Stimulated activated CD4-positive, alpha-beta T cell treated with anti-CD3 and anti-CD28 coated beads, Interleukin-12 subunit alpha, Interleukin-12 subunit beta, amount 100 ng/mL, for 48 hours (primary cell): ENCODE results near the gene LFNG.

Experiments used
- DNase-seq, 3 donors: peaks; one replicate each; pipeline ENCODE4 v3.0.0-alpha.2; 2020; ENCODE audit warnings: low read depth in 2 of 3, low spot score in 1 of 3

LFNG gene

DNA sequence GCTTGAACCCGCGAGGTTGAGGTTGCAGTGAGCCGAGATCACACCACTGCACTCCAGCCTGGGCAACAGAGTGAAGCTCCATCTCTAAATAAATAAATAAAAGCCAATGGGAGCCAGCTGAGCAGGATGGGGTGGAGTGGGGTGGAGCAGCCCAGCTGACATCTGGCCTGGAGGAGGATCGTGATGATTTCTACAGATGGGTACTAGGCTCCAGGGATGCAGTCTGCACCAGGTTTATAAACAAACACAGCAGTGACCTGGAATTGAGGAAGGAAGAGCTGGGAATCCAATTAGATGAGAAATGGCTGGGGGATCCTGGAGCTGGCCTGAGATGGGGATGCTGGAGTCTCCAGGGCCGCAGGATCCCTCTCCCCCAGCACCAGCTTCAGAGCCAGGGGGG, 36.1 kb upstream of the LFNG start:
- no peak for DNase-seq

DNA sequence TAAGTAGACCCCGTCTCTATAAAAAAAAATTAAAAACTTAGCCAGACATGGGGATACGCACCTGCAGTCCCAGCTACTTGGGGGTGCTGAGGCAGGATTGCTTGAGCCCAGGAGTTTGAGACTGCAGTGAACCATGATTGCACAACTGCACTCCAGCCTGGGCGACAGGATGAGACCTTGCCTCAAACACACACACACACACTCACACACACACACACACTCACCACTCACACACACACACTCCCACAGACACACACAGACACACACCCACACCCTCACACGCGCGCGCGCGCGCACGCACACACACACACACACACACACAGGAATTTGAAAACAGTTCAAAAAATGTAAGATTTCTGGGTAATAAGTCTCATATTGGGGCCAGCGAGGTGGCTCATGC, 34.7 kb upstream of the LFNG start:
- DNase-seq: no peak

DNA sequence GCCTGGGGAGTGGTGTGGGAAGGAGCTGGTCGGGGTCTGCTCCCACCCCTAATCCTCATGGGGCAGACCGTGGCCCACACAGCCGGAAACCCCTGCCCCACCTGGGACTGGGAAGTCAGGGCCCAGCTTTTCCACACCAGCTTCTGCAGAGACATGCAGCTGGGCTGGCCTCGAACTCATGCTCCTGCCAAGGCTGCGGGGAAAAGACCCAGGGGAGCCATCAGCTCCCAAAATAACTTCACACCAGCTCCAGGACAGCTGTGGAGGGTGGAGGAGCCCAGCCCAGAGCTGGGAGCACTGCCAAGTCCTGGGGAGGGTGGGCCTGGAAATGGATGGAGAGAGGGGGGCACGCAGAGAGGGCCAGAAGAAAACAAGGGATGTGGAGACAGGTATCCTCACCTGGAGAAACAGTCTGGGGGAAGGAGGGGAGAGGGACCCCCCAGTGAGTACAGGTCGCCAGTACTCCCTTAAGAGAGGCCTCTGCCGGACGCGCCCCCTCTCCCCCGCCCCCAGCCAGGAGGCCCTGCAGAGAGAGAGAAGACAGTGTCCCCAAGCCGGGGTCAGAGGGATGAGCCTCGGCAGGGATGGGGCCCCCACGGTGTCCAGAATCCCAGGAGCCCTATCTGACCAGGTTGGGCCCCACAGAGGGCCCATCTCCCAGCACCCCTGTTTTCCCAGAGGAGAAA, 31.8 kb upstream of the LFNG start:
- no peak for DNase-seq

DNA sequence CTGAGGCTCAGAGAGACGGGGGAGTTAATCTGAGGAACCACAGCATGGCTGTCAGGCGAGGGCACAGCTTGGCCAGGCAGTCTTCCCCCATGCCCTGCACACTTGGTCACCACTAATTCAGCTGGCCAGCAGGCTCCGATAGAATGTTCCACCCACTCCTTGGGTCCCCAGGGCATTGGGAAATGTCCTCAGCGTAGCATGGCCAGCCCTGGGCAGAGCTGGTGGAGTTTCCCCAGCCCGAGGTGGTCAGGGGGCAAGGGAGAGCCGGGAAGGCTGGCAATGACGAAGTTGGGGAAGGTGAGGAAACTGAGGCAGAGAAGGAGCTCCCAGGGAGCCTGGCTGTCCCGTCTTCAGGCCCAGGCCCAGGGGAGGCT, 31.3 kb upstream of the LFNG start:
- DNase-seq: no peak

DNA sequence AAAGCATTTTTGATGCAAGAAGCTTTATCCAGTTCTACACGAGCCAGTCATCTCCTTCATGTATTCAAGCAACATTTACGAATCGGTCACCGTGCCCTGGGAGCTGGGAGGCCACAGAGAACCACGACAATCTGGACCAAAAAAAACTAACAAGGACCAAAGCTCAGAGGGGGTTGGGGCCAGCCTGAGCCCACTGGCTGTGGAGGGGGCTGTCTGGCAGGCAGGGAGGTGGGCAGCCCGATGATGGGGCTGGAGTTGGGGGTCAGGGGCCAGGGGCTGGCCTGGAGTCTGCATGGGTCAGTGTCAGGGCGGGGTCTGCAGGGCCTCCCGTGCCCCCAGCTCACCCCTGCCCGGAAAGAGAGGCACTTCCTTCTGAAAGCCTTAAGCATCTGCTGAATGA, 30.9 kb upstream of the LFNG start:
- no peak for DNase-seq

DNA sequence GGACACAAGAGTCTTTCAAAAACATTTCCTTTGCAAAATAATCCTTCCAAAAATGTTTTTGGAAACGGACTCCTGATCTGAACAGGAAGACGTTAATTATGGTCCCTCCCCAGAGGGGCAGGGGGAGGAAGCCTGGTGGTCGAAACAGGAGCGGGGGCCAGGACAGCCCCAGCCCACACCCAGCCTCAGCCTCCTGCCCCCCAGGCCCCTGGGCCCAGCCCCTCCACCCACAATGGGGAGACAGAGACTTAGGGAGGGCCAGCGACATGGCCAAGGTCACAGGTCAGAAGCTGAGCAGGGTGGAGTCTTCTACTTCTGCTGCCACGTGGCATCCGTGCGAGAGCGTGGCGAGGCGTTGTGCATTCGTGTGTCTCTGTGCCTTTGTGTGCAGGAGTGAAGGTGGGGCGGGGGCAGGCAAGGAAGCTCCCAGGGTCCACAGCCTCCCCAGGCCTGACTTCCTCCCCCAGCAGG, 29.4 kb upstream of the LFNG start:
- DNase-seq: no peak

DNA sequence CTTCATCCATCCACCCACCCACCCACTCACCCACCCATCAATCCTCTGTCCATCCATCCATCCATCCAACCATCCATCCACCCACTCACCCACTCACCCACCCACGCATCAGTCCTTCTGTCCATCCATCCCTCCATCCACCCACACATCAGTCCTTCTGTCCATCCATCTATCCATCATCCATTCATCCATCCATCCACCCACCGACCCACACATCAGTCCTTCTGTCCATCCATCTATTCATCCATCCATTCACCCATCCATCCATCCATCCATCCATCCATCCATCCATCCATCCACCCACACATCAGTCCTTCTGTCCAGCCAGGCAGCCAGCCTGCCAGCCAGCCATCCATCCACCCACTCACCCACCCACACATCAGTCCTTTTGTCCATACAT, 27.5 kb upstream of the LFNG start:
- no peak for DNase-seq

DNA sequence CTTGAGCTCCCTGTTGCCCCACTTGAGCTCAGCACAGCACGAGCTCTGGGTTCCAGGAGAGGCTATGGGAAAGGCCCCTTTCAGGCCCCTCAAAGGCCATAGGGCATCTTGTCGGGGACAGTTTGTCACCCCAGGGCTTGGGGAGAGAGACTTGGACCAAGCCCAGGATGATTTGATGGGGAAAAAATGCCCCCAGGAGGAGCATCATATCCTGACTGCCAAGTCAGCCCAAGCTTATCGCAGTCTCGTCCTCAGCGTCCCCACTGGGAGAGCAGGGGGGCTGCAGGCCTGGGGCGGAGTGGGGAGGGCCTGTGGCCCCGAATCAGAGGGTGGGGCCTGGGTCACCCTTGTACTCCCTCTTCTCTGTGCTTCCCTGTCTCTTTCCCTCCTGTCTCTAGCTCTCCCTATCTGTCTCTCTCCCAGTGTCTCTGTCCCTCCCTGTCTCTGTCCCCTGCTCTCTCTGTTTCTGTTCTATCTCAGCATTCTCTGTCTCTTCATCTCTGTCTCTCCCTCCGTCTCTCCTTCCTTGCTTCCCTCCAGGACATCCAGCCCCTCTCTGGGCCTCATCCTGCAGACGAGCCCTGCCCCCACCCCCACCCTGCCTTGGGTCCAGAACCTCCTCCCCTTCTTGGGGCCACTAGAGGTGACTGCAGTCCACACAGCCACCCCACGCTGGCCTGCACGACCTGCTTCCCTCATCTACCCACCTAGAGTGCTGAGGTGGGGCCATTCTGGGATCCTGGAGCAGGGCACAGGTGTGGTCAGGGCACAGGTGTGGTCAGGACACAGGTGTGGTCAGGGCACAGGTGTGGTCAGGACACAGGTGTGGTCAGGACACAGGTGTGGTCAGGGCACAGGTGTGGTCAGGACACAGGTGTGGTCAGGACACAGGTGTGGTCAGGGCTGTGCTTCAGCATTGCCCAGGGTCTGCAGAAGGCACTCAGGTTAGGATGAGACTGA, 26.1 kb upstream of the LFNG start:
- no peak for DNase-seq

DNA sequence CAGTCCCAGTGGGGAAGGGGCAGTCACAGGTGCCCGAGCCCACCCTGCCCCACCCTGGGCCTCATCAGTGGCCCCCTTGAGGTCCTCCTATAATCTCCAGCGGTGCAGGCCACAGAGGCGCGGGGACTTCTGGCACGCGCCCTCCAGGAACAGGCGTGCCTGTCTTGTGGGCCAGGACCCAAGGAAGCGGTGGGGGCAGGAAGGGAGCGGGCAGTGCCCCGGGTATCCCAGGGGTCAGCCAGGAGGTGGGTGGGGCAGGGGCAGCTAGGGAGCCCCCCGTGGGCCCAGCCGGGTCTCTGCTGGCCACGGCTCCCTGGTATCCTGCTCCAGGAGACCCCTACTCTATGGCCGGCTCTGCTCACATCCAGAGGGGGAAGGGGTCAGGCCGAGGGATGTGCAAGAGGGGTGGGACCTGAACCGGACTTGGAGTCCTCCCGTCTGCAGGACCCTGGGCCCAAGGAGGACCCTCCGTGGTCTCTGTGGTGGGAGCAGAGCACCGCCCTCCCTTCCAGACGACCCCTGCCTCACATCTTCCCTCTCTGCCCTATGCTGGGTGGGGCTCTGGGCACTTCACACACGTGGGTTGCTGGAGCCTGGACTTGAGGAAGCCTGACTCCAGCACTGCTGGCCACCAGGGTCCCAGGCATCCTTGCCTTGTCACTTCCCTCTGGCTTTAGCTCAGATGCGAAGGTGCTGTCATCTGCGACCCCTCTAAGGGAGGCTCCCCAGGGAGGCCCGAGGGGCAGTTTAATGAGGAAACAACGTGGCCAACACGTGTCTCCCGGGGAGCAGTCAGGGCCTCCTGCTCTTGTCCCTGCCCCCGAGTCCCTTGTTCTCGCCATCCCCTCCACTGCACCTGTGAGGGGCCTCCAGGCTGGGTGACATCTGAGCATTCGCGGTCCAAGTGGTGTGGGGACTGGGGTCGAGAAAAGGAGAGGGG, 25.1 kb upstream of the LFNG start:
- no peak for DNase-seq

DNA sequence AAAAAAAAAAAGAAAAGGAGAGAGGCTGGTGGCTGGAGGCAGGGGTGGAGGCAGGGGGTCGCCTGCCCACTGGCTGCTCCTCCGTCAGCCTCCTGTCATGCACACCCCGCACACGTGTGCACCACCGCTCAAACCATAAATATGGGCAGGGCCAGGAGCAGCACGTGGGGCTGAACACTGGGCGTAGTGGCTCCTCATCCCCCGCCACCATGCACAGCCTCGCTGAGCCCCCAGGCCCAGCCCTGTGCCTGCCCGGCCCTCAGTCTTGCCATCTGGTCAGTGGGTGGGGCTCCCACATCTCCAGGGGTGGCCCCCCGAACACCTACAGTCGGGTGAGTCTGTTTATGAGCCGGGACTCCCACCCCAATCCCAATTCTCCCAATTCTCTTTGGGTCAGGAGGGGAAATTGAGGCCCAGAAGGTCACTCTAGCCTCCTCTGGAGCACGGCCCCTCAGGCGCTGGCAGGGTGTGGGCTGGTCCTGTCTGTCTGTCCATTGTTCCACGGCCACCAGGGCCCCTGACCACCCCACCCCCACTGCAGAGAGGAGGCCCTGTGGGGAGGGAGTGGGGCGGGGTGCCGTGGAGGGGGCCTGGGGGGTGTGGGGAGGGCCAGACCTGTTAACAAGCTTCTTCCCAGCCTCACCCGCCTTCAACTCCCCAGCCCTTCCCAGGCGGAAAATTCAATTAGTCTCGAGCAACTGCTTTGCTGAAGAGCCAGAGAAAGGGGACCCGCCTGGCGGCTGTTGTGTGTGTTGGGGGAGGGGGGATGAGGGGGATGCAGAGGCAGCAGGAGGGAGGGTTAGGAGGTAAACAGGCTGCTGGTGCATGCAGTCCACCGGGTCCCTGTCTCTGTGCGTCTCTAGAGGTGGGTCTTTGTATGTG, 23.9 kb upstream of the LFNG start:
- DNase-seq: no peak

DNA sequence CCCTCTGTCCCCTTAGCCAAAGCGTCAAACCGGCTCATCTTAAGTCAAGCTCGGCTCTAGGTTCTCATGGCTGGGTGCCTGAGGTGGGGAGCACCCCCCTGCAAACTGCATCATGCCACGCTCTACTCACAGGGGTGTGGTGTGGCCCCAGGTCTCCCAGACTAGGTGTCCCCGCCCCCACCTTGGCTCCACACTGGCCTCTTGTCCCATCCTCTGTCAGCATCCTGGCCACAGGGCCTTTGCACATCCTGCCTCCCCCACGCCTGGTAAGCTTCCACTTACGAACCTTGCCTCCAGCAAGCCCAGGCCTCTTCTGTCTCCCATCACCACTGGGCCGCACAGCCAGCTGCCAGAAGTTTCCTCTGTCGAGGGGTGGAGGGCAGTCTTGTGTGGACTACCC, 23.2 kb upstream of the LFNG start:
- DNase-seq: no peak

DNA sequence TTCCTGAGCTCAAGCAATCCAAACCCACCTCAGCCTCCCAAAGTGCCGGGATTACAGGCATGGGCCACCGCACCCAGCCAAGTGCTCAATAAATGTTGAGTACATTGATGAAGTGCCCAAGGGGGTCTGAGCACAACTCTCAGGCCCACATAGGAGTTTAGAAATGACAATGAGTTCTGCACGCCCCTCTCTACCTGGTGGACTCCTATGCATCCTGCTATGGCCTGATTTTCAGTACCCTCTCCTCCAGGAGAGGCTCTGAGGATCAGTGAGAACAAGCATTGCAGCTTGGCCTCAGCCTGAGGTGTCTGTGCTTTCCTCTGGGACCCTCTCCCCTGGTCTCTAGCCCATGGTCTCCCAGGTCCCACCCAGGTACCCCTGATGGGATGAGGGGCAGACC, 22.5 kb upstream of the LFNG start:
- no peak for DNase-seq

DNA sequence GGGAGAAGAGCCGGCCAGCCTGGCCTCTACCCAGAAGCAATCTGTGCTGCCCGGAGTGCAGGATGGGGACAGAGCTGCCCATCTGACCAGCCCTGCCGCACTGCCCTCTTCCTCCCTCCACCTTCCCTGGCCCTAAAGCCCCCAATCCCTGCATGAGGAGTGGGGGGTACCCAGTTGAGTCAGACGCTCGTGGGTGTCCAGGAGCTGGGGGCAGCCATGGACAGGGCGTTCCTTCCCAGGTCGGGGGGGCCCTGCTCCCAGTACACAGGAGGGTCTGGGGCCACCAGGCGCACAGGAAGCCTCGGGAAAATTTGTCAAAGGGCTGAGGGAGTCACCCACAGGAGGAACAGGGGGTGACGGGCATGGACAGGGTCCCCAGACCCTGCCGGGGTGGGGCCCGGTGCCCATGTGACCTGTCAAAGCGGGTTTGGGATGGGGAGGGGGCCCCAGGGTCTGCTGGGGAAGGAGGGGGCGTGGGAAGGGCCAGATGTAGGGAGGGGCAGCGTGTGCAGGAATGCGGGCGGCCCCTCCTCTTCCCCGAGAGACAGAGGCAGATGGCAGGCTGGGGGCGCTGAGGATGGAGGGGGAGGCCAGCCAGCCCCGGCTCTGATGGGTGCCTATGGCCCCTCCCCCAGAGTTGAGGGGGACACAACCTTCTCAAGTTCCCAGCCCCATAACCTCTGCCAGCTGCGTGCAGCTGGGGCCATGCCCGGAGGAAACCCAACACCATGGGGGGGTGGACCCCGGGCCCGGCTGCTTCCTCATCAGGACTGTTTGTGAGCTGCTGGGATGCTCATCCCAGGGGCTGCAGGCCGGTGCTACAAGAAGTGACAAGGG, 21.9 kb upstream of the LFNG start:
- no peak for DNase-seq

DNA sequence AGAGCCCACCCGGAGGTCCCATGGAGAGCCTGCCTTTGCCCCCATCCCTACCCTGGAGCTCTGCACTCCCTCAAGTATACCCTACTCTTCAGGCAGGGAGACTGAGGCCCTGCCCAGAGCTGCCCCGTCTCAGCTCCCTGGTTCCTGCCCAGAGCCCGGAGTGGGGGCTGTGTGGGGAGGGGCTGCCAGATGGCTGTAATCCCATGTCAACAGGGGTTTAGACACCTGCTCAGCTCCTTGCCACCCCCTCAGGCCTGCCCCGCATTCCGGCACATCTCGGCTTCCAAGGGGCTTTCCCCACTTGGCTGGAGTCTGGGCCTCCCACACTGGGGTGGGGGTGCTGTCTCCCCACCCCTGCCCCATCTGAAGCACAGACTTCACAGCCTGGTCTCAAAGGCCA, 20.9 kb upstream of the LFNG start:
- DNase-seq: no peak

DNA sequence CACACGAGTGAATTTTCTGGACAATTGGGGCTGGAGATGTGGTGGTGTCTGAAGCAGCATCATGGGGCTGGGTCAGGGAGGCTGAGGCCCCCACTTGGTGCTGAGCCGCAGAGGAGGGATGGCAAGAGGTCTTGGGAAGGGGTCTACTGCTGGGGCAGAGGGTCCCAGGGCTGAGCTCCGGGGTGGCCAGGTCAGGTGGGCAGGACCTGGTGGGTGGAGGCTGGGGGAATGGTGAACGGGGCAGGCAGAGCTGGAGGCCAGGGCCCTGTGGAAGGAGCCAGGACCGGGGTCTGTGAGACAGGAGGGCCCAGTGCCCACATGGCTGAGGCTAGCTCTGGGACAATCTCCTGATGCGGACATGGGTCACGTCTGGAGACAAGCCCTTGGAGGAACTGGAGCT, 20.4 kb upstream of the LFNG start:
- no peak for DNase-seq

DNA sequence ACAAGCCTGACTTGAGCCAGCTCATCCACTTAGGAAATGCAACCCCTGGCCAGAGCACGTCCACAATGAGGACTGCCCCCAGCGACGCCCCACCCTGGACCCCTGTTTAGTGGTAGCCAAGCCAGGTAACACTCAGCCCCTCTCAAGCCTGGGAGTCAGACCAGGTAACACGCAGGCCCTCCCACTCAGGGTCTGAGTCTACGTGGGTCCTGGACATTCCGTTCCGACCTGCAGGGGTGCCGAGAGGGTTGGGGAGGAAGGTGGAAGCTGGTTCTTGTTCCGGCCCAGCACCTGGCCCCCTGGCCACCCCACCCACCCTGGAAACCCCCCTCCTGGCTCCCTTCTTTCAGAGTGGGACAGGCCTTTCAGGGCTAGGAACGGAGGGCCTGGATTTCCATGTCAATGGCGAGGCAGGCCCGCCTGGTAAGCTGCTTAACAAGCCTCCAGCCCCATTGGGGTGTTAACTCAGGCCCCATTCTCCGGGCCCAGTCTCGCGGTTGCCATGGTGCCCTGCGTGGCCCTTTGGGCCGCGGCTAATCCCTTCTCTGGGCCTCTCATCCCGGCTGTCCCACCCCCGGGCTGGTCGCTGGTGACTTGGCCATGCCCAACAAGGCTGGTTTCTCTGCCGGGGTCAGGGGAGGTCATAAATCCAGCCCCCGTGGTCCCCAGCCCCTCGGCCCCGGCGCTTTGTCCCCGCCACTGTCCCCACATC, 19.7 kb upstream of the LFNG start:
- DNase-seq: no peak

DNA sequence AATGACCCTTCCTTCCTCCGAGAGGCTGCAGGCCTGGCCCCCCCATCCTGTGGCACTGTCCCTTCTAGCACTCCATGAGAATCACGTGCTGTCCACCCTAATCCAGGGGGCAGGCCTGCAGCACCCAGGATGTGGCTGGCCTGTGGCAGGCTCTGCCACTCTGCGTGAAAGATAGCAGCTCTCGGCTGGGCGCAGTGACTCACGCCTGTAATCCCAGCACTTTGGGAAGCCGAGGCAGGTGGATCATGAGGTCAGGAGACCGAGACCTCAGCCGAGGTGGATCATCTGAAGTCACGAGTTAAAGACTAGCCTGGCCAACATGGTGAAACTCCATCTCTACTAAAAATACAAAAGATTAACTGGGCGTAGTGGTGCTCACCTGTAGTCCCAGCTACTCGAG, 18.9 kb upstream of the LFNG start:
- no peak for DNase-seq

DNA sequence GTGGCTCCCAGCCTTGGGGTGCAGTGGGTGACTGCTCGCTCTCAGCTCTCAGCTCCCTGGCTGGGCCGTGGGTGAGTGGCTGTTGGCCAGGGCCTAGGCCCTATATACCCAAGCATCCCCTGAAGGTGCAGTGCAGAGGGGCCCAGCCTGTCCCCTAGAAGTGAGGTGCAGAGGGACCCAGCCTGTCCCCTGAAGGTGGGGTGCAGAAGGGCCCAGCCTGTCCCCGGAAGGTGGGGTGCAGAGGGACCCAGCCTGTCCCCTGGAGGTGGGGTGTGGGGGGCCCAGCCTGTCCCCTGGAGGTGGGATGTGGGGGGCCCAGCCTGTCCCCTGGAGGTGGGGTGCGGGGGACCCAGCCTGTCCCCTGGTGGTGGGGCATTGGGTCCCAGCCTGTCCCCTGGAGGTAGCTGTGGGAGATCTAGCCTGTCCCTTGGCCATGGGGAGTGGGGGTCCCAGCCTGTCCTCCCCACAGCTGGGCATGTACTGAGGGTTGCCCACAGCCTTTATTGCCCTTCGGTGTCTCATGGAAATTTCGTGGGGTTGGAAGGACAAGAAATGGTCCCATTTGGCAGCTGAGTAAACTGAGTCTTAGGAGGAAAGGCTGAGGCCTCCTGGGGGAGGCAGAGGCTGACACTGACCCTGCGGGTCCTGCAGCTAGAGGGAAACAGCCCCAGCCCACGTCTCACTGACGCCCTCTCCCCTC, 17.5 kb upstream of the LFNG start:
- no peak for DNase-seq

DNA sequence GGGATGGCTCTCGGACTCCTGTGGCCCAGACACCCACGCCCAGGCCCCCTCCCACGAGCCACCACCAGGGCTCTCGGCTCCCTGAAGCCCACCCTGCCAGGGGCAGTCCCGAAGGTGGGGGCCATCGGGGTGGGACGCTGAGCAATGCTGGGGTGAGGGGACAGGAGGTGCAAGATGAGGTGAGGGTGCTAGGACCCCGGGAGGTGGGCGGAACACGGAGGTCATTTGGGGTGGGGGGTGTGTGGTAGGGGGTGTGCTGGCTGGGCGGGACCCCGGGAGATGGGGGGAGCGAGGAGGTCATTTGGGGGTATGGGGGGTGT, 17.0 kb upstream of the LFNG start:
- DNase-seq: no peak
